ENCODE results near the gene ARMC3. TPM values are rescaled to one million over a fixed set of nuclear protein-coding genes. Genes with fewer than 3 reads are reported as not detected.

The ARMC3 gene
- total and polyA plus RNA-seq, 9 of the 15 experiments (the other 6 are each of a cell fraction or from before 2014, with no cell fraction given) = 0.33 to 1.1 (median 0.62) TPM

GRCh38 chr10:22977751-22978150 is 49.9 kb downstream of the ARMC3 start:
- H3K36me3 ChIP-seq (ENCODE audit: control insufficient read depth, insufficient read depth, low read length) = no peaks in the 10 kb centered on the region
- intact Hi-C loops (cut with micrococcal nuclease) = no loop called here
- in situ Hi-C loops (cut with MboI) = no loop called here
- ATAC-seq = no peak
- no TSS peak for BruUV-seq (replicated peaks)
- H3K9ac ChIP-seq (ENCODE audit: insufficient read depth in 1 of 2, low read depth in 2 of 2, low read length in 2 of 2) = no peak overlapping the region
- H3K4me2 ChIP-seq (ENCODE audit: insufficient read depth, low read length) = no peak overlapping the region
- TF ChIP-seq ZNF75A (CRISPR knock-in tag; IDR thresholded peaks at IDR 0.05) (no peak), ARID3B (CRISPR knock-in tag; IDR thresholded peaks at IDR 0.05; ENCODE audit: borderline replicate concordance) (no peak), RAD21 (CRISPR knock-in tag; conservative IDR thresholded peaks at IDR 0.05 in 1 of 2, IDR thresholded peaks at IDR 0.05 in 1 of 2) (peak in 1 of 2 experiments; percentile 16; a peak in 2 of 4 replicates)
- H2AFZ ChIP-seq (ENCODE audit: low read depth, low read length) = no peak overlapping the region
- ChIA-PET POLR2A (no interaction called here), CTCF (ENCODE audit: low intra/inter-chr PET ratio) (no interaction called here)
- no peak overlapping the region for H3K27ac ChIP-seq (ENCODE audit: extremely low read depth, low read depth, low read length)
- no peaks in the 10 kb centered on the region for H3K9me1 ChIP-seq (ENCODE audit: control insufficient read depth, insufficient read depth, low read length)
- no peaks in the 10 kb centered on the region for H3K27me3 ChIP-seq (ENCODE audit: control insufficient read depth in 2 of 2, insufficient read depth in 2 of 2, low read length in 2 of 2)
- H3K4me3 ChIP-seq = no peak overlapping the region
- H3K9me3 ChIP-seq (replicated peaks; ENCODE audit: control insufficient read depth, insufficient read depth, low read depth, low read length) = no peaks in the 10 kb centered on the region
- H4K20me1 ChIP-seq (replicated peaks; ENCODE audit: control insufficient read depth, insufficient read depth, low read length) = no peaks in the 10 kb centered on the region
- 0% methylated on average over 1 of the region's 1 CpG for WGBS (ENCODE audit: insufficient coverage, low coverage, missing lambda C conversion rate)
- no peaks in the 10 kb centered on the region for H3K4me1 ChIP-seq (replicated peaks in 1 of 2; ENCODE audit: control insufficient read depth in 2 of 2, insufficient read depth in 2 of 2, low read length in 2 of 2)
- no peak for FAIRE-seq
- no peak for DNase-seq (ENCODE audit: extremely low read depth in 1 of 4, low spot score in 3 of 4)
- no peaks in the 10 kb centered on the region for H3K79me2 ChIP-seq (ENCODE audit: control insufficient read depth, insufficient read depth, low read length)

GRCh38 chr10:22978287-22978686 is 50.4 kb downstream of the ARMC3 start:
- no peaks in the 10 kb centered on the region for H3K27me3 ChIP-seq (ENCODE audit: control insufficient read depth in 2 of 2, insufficient read depth in 2 of 2, low read length in 2 of 2)
- H3K4me2 ChIP-seq (ENCODE audit: insufficient read depth, low read length) = no peak overlapping the region
- ATAC-seq = no peak
- WGBS (ENCODE audit: insufficient coverage, low coverage, missing lambda C conversion rate) = 38% methylated on average over 2 of the region's 2 CpGs
- H3K9ac ChIP-seq (ENCODE audit: insufficient read depth in 1 of 2, low read depth in 2 of 2, low read length in 2 of 2) = no peak overlapping the region
- in situ Hi-C loops (cut with MboI) (no loop called here), intact Hi-C loops (cut with micrococcal nuclease) (no loop called here)
- POLR2A ChIA-PET = no interaction called here
- FAIRE-seq = no peak
- H4K20me1 ChIP-seq (replicated peaks; ENCODE audit: control insufficient read depth, insufficient read depth, low read length) = no peaks in the 10 kb centered on the region
- CTCF ChIA-PET (ENCODE audit: low intra/inter-chr PET ratio) = no interaction called here
- no peak overlapping the region for H3K27ac ChIP-seq (ENCODE audit: extremely low read depth, low read depth, low read length)
- no peaks in the 10 kb centered on the region for H3K9me1 ChIP-seq (ENCODE audit: control insufficient read depth, insufficient read depth, low read length)
- H3K9me3 ChIP-seq (replicated peaks; ENCODE audit: control insufficient read depth, insufficient read depth, low read depth, low read length) = no peaks in the 10 kb centered on the region
- no peaks in the 10 kb centered on the region for H3K4me1 ChIP-seq (replicated peaks in 1 of 2; ENCODE audit: control insufficient read depth in 2 of 2, insufficient read depth in 2 of 2, low read length in 2 of 2)
- no peak for DNase-seq (ENCODE audit: extremely low read depth in 1 of 4, low spot score in 3 of 4)
- BruUV-seq (replicated peaks) = no TSS peak
- no peaks in the 10 kb centered on the region for H3K79me2 ChIP-seq (ENCODE audit: control insufficient read depth, insufficient read depth, low read length)
- no peaks in the 10 kb centered on the region for H3K36me3 ChIP-seq (ENCODE audit: control insufficient read depth, insufficient read depth, low read length)
- H3K4me3 ChIP-seq = no peak overlapping the region
- no peak overlapping the region for H2AFZ ChIP-seq (ENCODE audit: low read depth, low read length)
- TF ChIP-seq HCFC1 (IDR thresholded peaks at IDR 0.05; ENCODE audit: low read depth, low read length) (no peak), PPARD (CRISPR knock-in tag; IDR thresholded peaks at IDR 0.05) (no peak), E2F6 (IDR thresholded peaks at IDR 0.05; ENCODE audit: borderline replicate concordance in 1 of 2, extremely low read depth in 1 of 2, insufficient read depth in 1 of 2, insufficient read length in 1 of 2, low read depth in 1 of 2, low read length in 1 of 2, poor library complexity in 1 of 2, severe bottlenecking in 1 of 2) (no peak), EGR1 (conservative IDR thresholded peaks at IDR 0.05) (no peak), PATZ1 (CRISPR knock-in tag; IDR thresholded peaks at IDR 0.05; ENCODE audit: borderline replicate concordance) (no peak), FOXA3 (CRISPR knock-in tag; conservative IDR thresholded peaks at IDR 0.05 in 1 of 2, IDR thresholded peaks at IDR 0.05 in 1 of 2) (no peak), ZNF77 (CRISPR knock-in tag; IDR thresholded peaks at IDR 0.05) (no peak)

Measured in K562 (cell line).